Trophoblast cell (in vitro differentiated cells and primary cell): ENCODE measurements around the gene ATP1A1.

Experiments
- DNase-seq, 2 donors: peaks; one replicate each; pipeline ENCODE4 v3.0.0-alpha.2; 2016
- H2AFZ ChIP-seq: 2 replicates; pipeline ENCODE4 v1.6.1; 2013; ENCODE audit warnings: low read length, moderate library complexity, mild to moderate bottlenecking; ENCODE audit not compliant: insufficient read depth, poor library complexity
- H2AK5ac ChIP-seq: 2 replicates; pipeline ENCODE4 v1.6.1; 2013; ENCODE audit warnings: mild to moderate bottlenecking, low read length
- H2BK120ac ChIP-seq: 2 replicates; pipeline ENCODE4 v1.6.1; 2013; ENCODE audit warnings: low read length, mild to moderate bottlenecking, moderate library complexity; ENCODE audit not compliant: insufficient read depth, poor library complexity
- H2BK12ac ChIP-seq: 2 replicates; pipeline ENCODE4 v1.6.1; 2013; ENCODE audit warnings: mild to moderate bottlenecking, low read length, moderate library complexity
- H2BK5ac ChIP-seq: 2 replicates; pipeline ENCODE4 v1.6.1; 2013; ENCODE audit warnings: low read length, low read depth, moderate library complexity, mild to moderate bottlenecking; ENCODE audit not compliant: poor library complexity
- H3K14ac ChIP-seq: 2 replicates; pipeline ENCODE4 v1.6.1; 2013; ENCODE audit warnings: mild to moderate bottlenecking, low read length
- H3K18ac ChIP-seq: 2 replicates; pipeline ENCODE4 v1.6.1; 2013; ENCODE audit warnings: mild to moderate bottlenecking, low read length
- H3K23ac ChIP-seq: 2 replicates; pipeline ENCODE4 v1.6.1; 2013; ENCODE audit warnings: low read length
- H3K27ac ChIP-seq: 2 replicates; pipeline ENCODE4 v1.5.1; 2013; ENCODE audit warnings: low read depth, mild to moderate bottlenecking, inconsistent platforms, low read length, moderate library complexity
- H3K27me3 ChIP-seq: 2 replicates; pipeline ENCODE4 v1.6.1; 2013; ENCODE audit warnings: inconsistent platforms, mild to moderate bottlenecking, low read length, moderate library complexity; ENCODE audit not compliant: insufficient read depth
- H3K36me3 ChIP-seq, 2 experiments: 1 replicate in 1 of 2; 2 replicates in 1 of 2; pipeline ENCODE4 v1.6.1; 2013; ENCODE audit warnings: low read length in 2 of 2, mild to moderate bottlenecking in 2 of 2, moderate library complexity in 1 of 2; ENCODE audit not compliant: insufficient read depth in 2 of 2, control insufficient read depth in 1 of 2
- H3K4ac ChIP-seq: 2 replicates; pipeline ENCODE4 v1.6.1; 2013; ENCODE audit warnings: low read depth, mild to moderate bottlenecking, low read length, moderate library complexity
- H3K4me1 ChIP-seq, 2 experiments: 1 replicate in 1 of 2; 2 replicates in 1 of 2; pipeline ENCODE4 v1.6.1; 2013; ENCODE audit warnings: low read length in 2 of 2, mild to moderate bottlenecking in 2 of 2, moderate library complexity in 1 of 2; ENCODE audit not compliant: insufficient read depth in 2 of 2, control insufficient read depth in 1 of 2
- H3K4me2 ChIP-seq: 2 replicates; pipeline ENCODE4 v1.6.1; 2013; ENCODE audit warnings: inconsistent platforms, mild to moderate bottlenecking, low read length, moderate library complexity
- H3K4me3 ChIP-seq: 2 replicates; pipeline ENCODE4 v1.5.1; 2013; ENCODE audit warnings: mild to moderate bottlenecking, low read depth, low read length, inconsistent platforms
- H3K79me1 ChIP-seq: one replicate; pipeline ENCODE4 v1.6.1; 2013; ENCODE audit warnings: low read length
- H3K79me2 ChIP-seq: 2 replicates; pipeline ENCODE4 v1.6.1; 2013; ENCODE audit warnings: low read length, mild to moderate bottlenecking; ENCODE audit not compliant: control insufficient read depth, insufficient read depth, poor library complexity
- H3K9ac ChIP-seq: 2 replicates; pipeline ENCODE4 v1.6.1; 2013; ENCODE audit warnings: mild to moderate bottlenecking, low read length
- H3K9me3 ChIP-seq: 2 replicates; pipeline ENCODE4 v1.6.1; 2013; ENCODE audit warnings: low read depth, mild to moderate bottlenecking, control low read depth, inconsistent platforms, low read length; ENCODE audit not compliant: insufficient read depth
- H4K12ac ChIP-seq: 2 replicates; pipeline ENCODE4 v1.6.1; 2013; ENCODE audit warnings: low read depth, mild to moderate bottlenecking, low read length, moderate library complexity
- H4K8ac ChIP-seq: 2 replicates; pipeline ENCODE4 v1.6.1; 2013; ENCODE audit warnings: low read depth, mild to moderate bottlenecking, low read length, moderate library complexity
- H4K91ac ChIP-seq: one replicate; pipeline ENCODE4 v1.6.1; 2013; ENCODE audit warnings: low read depth, mild to moderate bottlenecking, low read length, moderate library complexity
- WGBS: extraction: QIAGEN DNeasy Blood & Tissue Kit; methylation state at CpG from one replicate; pipeline ENCODE4 v1.1.7; 2013; ENCODE audit warnings: missing lambda C conversion rate; ENCODE audit not compliant: insufficient read length, insufficient coverage; ENCODE audit errors: extremely low coverage; 5-methylcytosine and 5-hydroxymethylcytosine counted together

ATP1A1 gene

DNA sequence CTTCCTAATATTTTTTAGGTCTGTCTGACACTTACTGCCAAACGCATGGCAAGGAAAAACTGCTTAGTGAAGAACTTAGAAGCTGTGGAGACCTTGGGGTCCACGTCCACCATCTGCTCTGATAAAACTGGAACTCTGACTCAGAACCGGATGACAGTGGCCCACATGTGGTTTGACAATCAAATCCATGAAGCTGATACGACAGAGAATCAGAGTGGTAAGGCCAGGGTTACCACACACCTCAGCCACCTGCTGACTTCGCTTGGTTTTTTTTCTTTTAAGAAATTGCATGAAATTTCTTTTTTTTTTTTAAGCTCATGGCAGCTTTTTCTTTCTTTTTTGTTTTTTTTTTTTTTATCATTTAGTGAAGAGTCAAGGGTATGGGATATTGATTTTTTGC is 17.2 kb downstream of the ATP1A1 start:
- H3K79me1 ChIP-seq = no peaks in the 10 kb centered on the region
- no CpG with 5 or more reads among the region's 5 CpGs for WGBS
- no peak overlapping the region for H2BK12ac ChIP-seq

DNA sequence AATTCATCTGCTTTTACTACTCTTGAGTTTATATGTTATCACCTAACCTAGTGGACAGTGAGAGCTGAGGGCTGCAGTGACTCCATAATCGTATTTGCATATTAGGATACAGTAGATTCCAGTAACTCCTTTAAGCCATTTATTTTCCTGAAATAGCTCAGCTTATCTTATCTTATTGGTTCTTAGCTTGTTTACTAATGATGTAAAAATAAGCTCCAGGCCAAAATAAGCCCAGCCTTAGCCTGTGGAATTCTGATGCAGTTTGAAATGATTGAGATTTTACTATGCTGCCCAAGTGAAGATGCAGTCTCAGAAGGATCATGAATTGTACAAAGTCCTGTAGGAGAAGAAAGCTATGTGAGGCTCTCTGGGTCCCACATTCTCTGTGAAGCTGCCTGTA is 18.1 kb downstream of the ATP1A1 start:
- H3K27ac ChIP-seq = no peak overlapping the region
- no peak overlapping the region for H3K23ac ChIP-seq
- no CpG with 5 or more reads among the region's 1 CpG for WGBS
- H3K79me2 ChIP-seq = no peaks in the 10 kb centered on the region
- no peak overlapping the region for H3K9ac ChIP-seq
- H3K36me3 ChIP-seq = peaks cover 32 to 57% of the 10 kb centered on the region in 2 experiments
- no peaks in the 10 kb centered on the region for H3K27me3 ChIP-seq
- no peak overlapping the region for H2BK120ac ChIP-seq
- H2BK5ac ChIP-seq = no peak overlapping the region
- no peak overlapping the region for H4K12ac ChIP-seq
- no peak overlapping the region for H3K18ac ChIP-seq
- no peak overlapping the region for H3K4me2 ChIP-seq
- H3K14ac ChIP-seq = no peak overlapping the region
- H3K9me3 ChIP-seq = no peaks in the 10 kb centered on the region
- no peak overlapping the region for H2AFZ ChIP-seq
- no peak overlapping the region for H4K8ac ChIP-seq
- peak; percentile 40 to 61 for DNase-seq
- no peak overlapping the region for H2AK5ac ChIP-seq
- H3K79me1 ChIP-seq = no peaks in the 10 kb centered on the region
- no peak overlapping the region for H2BK12ac ChIP-seq
- no peak overlapping the region for H4K91ac ChIP-seq
- H3K4me1 ChIP-seq = no peaks in the 10 kb centered on the region
- no peak overlapping the region for H3K4ac ChIP-seq
- H3K4me3 ChIP-seq = no peak overlapping the region

More for the DNA sequence above, 17.2 kb downstream of the ATP1A1 start:
- Histone ChIP-seq H3K27ac (no peak overlapping the region), H3K4me2 (no peak overlapping the region), H3K9me3 (no peaks in the 10 kb centered on the region), H2BK5ac (no peak overlapping the region), H3K23ac (no peak overlapping the region), H3K36me3 (peaks cover 33 to 58% of the 10 kb centered on the region in 2 experiments), H3K4ac (no peak overlapping the region), H2AK5ac (no peak overlapping the region), H3K18ac (no peak overlapping the region), H3K14ac (no peak overlapping the region), H4K8ac (no peak overlapping the region), H4K12ac (no peak overlapping the region), H2BK120ac (no peak overlapping the region), H3K27me3 (no peaks in the 10 kb centered on the region), H3K4me3 (no peak overlapping the region), H3K4me1 (no peaks in the 10 kb centered on the region), H3K9ac (no peak overlapping the region), H2AFZ (no peak overlapping the region), H4K91ac (no peak overlapping the region), H3K79me2 (no peaks in the 10 kb centered on the region)
- DNase-seq = no peak

DNA sequence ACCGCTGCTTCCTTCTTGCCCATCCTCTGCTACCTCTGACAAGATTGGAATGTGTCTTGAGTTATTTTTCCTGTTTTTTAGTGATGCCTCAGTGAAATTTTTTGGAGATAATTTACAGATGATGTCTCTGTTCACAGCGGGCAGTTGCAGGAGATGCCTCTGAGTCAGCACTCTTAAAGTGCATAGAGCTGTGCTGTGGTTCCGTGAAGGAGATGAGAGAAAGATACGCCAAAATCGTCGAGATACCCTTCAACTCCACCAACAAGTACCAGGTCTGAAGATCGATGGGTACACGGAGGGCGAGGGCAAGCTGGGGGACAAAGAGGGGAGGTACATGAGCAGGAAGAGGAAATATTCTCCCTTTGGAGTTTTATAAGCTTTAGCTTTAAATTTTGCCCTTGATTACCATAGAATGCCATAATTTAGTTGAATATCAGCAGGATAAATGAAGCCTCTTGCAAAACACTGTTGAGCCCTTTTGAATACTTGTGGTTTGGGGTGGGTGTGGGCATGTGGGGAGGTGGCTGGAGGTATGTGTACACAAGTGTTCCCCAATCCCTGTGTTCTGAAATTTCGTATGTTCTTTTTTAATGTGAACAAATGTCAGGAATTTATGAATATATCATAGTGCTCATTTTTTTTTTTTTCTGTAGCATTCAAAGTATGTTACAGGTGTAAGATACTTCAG is 19.8 kb downstream of the ATP1A1 start:
- Histone ChIP-seq H2BK12ac (no peak overlapping the region), H3K4me1 (no peaks in the 10 kb centered on the region), H3K4ac (no peak overlapping the region), H2AK5ac (no peak overlapping the region), H3K27ac (no peak overlapping the region), H4K12ac (no peak overlapping the region), H3K9me3 (no peaks in the 10 kb centered on the region), H4K91ac (no peak overlapping the region), H3K27me3 (no peaks in the 10 kb centered on the region), H3K79me1 (no peaks in the 10 kb centered on the region), H3K14ac (no peak overlapping the region), H2BK120ac (no peak overlapping the region), H3K9ac (no peak overlapping the region), H3K18ac (no peak overlapping the region), H3K4me3 (no peak overlapping the region), H4K8ac (no peak overlapping the region), H2AFZ (no peak overlapping the region), H2BK5ac (no peak overlapping the region), H3K36me3 (peaks cover 36 to 61% of the 10 kb centered on the region in 2 experiments), H3K23ac (no peak overlapping the region), H3K4me2 (no peak overlapping the region), H3K79me2 (no peaks in the 10 kb centered on the region)
- DNase-seq = no peak
- WGBS = no CpG with 5 or more reads among the region's 10 CpGs

DNA sequence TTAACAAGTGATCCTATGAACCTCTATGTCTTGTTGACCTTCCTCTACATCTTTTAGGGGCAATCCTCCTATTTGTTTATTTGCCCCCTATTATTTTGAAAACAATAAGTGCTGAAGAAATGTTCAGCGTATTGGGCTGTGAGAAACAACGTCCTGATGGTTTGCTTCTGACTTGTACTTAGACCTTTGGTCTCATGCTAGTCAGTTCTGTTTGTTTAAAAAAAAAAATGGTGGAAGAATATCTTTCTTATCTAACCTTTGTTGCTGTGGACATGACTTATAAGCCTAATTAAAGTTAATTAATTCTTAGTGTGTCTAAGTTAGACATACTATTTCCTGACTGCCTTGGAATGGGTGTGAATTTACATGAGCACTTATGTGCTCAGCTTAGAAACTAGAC is 20.7 kb downstream of the ATP1A1 start:
- no peak overlapping the region for H2BK120ac ChIP-seq
- no peak overlapping the region for H3K4me2 ChIP-seq
- H3K4ac ChIP-seq = no peak overlapping the region
- H3K14ac ChIP-seq = no peak overlapping the region
- no peak overlapping the region for H3K23ac ChIP-seq
- H3K4me1 ChIP-seq = no peaks in the 10 kb centered on the region
- H4K8ac ChIP-seq = no peak overlapping the region
- H4K91ac ChIP-seq = no peak overlapping the region
- H3K4me3 ChIP-seq = no peak overlapping the region
- H3K9ac ChIP-seq = no peak overlapping the region
- no peaks in the 10 kb centered on the region for H3K27me3 ChIP-seq
- no peaks in the 10 kb centered on the region for H3K9me3 ChIP-seq
- H3K18ac ChIP-seq = no peak overlapping the region
- no peak overlapping the region for H4K12ac ChIP-seq
- DNase-seq = no peak
- H3K36me3 ChIP-seq = peaks cover 43 to 62% of the 10 kb centered on the region in 2 experiments
- H2BK12ac ChIP-seq = no peak overlapping the region
- H2BK5ac ChIP-seq = no peak overlapping the region
- no CpG with 5 or more reads among the region's 2 CpGs for WGBS
- no peaks in the 10 kb centered on the region for H3K79me1 ChIP-seq
- no peaks in the 10 kb centered on the region for H3K79me2 ChIP-seq
- H3K27ac ChIP-seq = no peak overlapping the region
- H2AK5ac ChIP-seq = no peak overlapping the region
- no peak overlapping the region for H2AFZ ChIP-seq
